Adrenal gland (tissue), 12 donors: ENCODE measurements around the gene GPC6. TPM values are rescaled to one million over a fixed set of nuclear protein-coding genes. Genes with fewer than 3 reads are reported as not detected.

Experiments used
- DNase-seq, 7 donors: peaks; one replicate each; pipeline ENCODE4 v3.0.0-alpha.2; 2019 to 2020
- H3K27ac ChIP-seq, 5 donors: fragments of 200-600 bp; sonication (generic) in 4 of 5; 1 replicate in 3 of 5; 2 replicates in 2 of 5; pipeline versions ENCODE4 v1.5.1 to v1.8.0; 2016 to 2020; ENCODE audit warnings: mild to moderate bottlenecking in 1 of 5
- H3K27me3 ChIP-seq: fragments of 200-600 bp; 2 replicates; pipeline ENCODE4 v1.8.0; 2021
- H3K36me3 ChIP-seq, 2 donors: fragments of 200-600 bp; replicated peaks in 1 of 2; 1 replicate in 1 of 2; 2 replicates in 1 of 2; pipeline versions ENCODE4 v1.5.1 to v1.8.0; 2018 to 2022
- H3K4me1 ChIP-seq, 2 donors: fragments of 200-600 bp; replicated peaks in 1 of 2; 1 replicate in 1 of 2; 2 replicates in 1 of 2; pipeline versions ENCODE4 v1.5.1 to v1.8.0; 2018 to 2021
- H3K4me3 ChIP-seq, 4 donors: fragments of 200-600 bp; sonication (generic) in 3 of 4; one replicate each; pipeline ENCODE4 v1.5.1; 2016 to 2018
- H3K9me3 ChIP-seq, 3 donors: fragments of 200-600 bp; sonication (generic) in 1 of 3; replicated peaks in 1 of 3; 1 replicate in 2 of 3; 2 replicates in 1 of 3; pipeline versions ENCODE4 v1.5.1 to v1.8.0; 2016 to 2021
- CTCF ChIP-seq, 6 experiments: fragments of 450-650 bp in 4 of 6; fragments of 200-600 bp in 2 of 6; sonication (generic) in 1 of 6; IDR thresholded peaks; 1 replicate in 5 of 6; 2 replicates in 1 of 6; pipeline versions ENCODE4 v1.5.1 to v1.8.0; 2016 to 2021; ENCODE audit warnings: antibody characterized with exemption in 6 of 6, mild to moderate bottlenecking in 2 of 6, moderate library complexity in 1 of 6
- POLR2A ChIP-seq, 2 donors: fragments of 450-650 bp; IDR thresholded peaks; one replicate each; pipeline ENCODE4 v1.6.1; 2017; ENCODE audit warnings: antibody characterized with exemption in 2 of 2, mild to moderate bottlenecking in 2 of 2, moderate library complexity in 1 of 2
- WGBS, 4 donors: extraction: QIAGEN DNeasy Blood & Tissue Kit in 2 of 4; methylation state at CpG; one replicate each; pipeline versions ENCODE4 v1.1.5 to v1.1.7; 2013 to 2017; 5-methylcytosine and 5-hydroxymethylcytosine counted together
- intact Hi-C, 2 donors: fragments of 100-400 bp; cut with DNase I; formaldehyde crosslinking; loops; one replicate each; pipeline versions ENCODE4 v1.14.1 to v1.15.0; 2022 to 2023
- polyA plus RNA-seq, 3 donors: library from polyadenylated mRNA; stranded (reverse); fragments of 200-250 nt in 2 of 3; fragments of 350-450 nt in 1 of 3; fragmentation: Illumina TruSeq in 1 of 3; extraction: RNeasy Lipid Tissue Mini Kit (QIAGEN cat#74804) in 1 of 3; gene quantifications; one replicate each; pipeline ENCODE4 v1.2.3, GENCODE V29; 2013 to 2014
- total RNA-seq, 9 donors: library from RNA; depleted of rRNA in 4 of 9; stranded (reverse); fragments of >200 nt in 4 of 9; fragments of 120-200 nt in 1 of 9; fragmentation: NEBNext Ultra II Directional in 1 of 9; extraction: Animal tissue kit (Norgen Biotek cat#: 25700) in 1 of 9; gene quantifications; one replicate each; pipeline versions ENCODE4 v1.1.0 to v1.2.4, GENCODE V29; 2013 to 2023
- donor health status: healthy with polysubstance abuse.
- donor health status: Bipolar disorder and iron deficiency.
- donor health status: DM: yes; HTN: yes; CAD: no.
- donor health status: DM: no; HTN: no; CAD: no.
- donor health status: DM: no; HTN: no; CAD: no.
- donor health status: DM: yes; HTN: yes; CAD: no.

The GPC6 gene
- total and polyA plus RNA-seq, 12 donors, result 0.37 to 62.3 (median 2.5) TPM

DNA sequence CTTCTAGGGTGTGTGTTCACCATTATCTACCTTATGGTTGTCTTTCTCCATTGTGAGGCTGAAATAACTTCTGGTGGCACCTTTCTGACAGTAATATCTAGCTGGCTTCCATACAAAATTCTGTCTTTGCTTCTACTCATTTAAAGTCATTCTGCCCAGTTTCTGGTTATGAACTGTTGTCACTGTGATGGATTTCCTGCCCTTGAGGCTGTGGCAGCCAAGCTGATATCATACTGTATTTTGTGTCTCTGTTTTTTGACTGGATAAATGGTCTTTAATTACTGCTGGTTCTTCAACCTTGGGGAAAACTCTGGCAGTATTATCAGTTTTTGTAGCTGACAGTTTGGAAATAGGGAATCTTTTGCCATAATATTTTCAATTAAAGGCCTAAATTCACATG is 233.4 kb downstream of the GPC6 start:
- no peaks in the 10 kb centered on the region for H3K27me3 ChIP-seq
- H3K4me1 ChIP-seq, result peaks cover 0 to 4% of the 10 kb centered on the region in 2 donors
- intact Hi-C loops, result no loop called here
- no peak for TF ChIP-seq CTCF (IDR thresholded peaks at IDR 0.05)
- TF ChIP-seq POLR2A (IDR thresholded peaks at IDR 0.05), result no peak
- DNase-seq, result no peak
- H3K9me3 ChIP-seq, result no peaks in the 10 kb centered on the region
- H3K27ac ChIP-seq, result no peak overlapping the region
- H3K4me3 ChIP-seq, result no peak overlapping the region
- no peaks in the 10 kb centered on the region for H3K36me3 ChIP-seq

GRCh38 chr13:93462151-93462550 is 235.5 kb downstream of the GPC6 start:
- no peak for DNase-seq
- Histone ChIP-seq H3K27me3 (no peaks in the 10 kb centered on the region), H3K27ac (no peak overlapping the region), H3K9me3 (no peaks in the 10 kb centered on the region), H3K4me3 (no peak overlapping the region), H3K4me1 (peaks cover 0 to 4% of the 10 kb centered on the region in 2 donors), H3K36me3 (no peaks in the 10 kb centered on the region)
- WGBS, 4 donors, result 76 to 92% (median 88%) methylated on average over 3 of the region's 3 CpGs
- TF ChIP-seq POLR2A (IDR thresholded peaks at IDR 0.05), result no peak
- TF ChIP-seq CTCF (IDR thresholded peaks at IDR 0.05), result no peak
- intact Hi-C loops, result no loop called here

- no peak overlapping the region for H3K4me3 ChIP-seq
- TF ChIP-seq CTCF (IDR thresholded peaks at IDR 0.05) (no peak), POLR2A (IDR thresholded peaks at IDR 0.05) (no peak)
- no peaks in the 10 kb centered on the region for H3K36me3 ChIP-seq
- no peak overlapping the region for H3K27ac ChIP-seq
- H3K27me3 ChIP-seq, result no peaks in the 10 kb centered on the region
- WGBS, 4 donors, result 89 to 94% (median 90%) methylated on average over 3 of the region's 3 CpGs
- intact Hi-C loops, result no loop called here
- H3K9me3 ChIP-seq, result peaks cover 0 to 5% (median 0%) of the 10 kb centered on the region in 3 donors
- no peaks in the 10 kb centered on the region for H3K4me1 ChIP-seq
- no peak for DNase-seq
Observed at GRCh38 chr13:93466502-93467036, 240.0 kb downstream of the GPC6 start.

GRCh38 chr13:93467175-93467574 is 240.6 kb downstream of the GPC6 start:
- no peaks in the 10 kb centered on the region for H3K27me3 ChIP-seq
- no peaks in the 10 kb centered on the region for H3K4me1 ChIP-seq
- TF ChIP-seq POLR2A (IDR thresholded peaks at IDR 0.05) (no peak), CTCF (IDR thresholded peaks at IDR 0.05) (no peak)
- H3K9me3 ChIP-seq, result peaks cover 0 to 5% (median 0%) of the 10 kb centered on the region in 3 donors
- H3K27ac ChIP-seq, result no peak overlapping the region
- WGBS, 4 donors, result 64 to 88% (median 77%) methylated on average over 2 of the region's 2 CpGs
- intact Hi-C loops, result no loop called here
- H3K36me3 ChIP-seq, result no peaks in the 10 kb centered on the region
- no peak overlapping the region for H3K4me3 ChIP-seq
- DNase-seq, result no peak
